Fibroblast of pulmonary artery (primary cell): ENCODE measurements around the gene AP1G1.
"Not testable (repeated sequence)": the region's sequence is repeated elsewhere in the genome, so short reads cannot be mapped to it uniquely, and the experiment has no call there.

Experiments used
- DNase-seq: peaks from one replicate; pipeline ENCODE4 v3.0.0-alpha.2; 2010; ENCODE audit warnings: low read depth
- H3K4me3 ChIP-seq: replicated peaks from 2 replicates; pipeline ENCODE4 v1.5.1; 2011; ENCODE audit warnings: low read depth, mild to moderate bottlenecking, control low read depth, low read length, moderate library complexity
- CTCF ChIP-seq: IDR thresholded peaks from 2 replicates; pipeline ENCODE4 v1.5.1; 2011; ENCODE audit warnings: mild to moderate bottlenecking, control low read depth, low read length, inconsistent platforms; ENCODE audit errors: missing control alignments

AP1G1 gene

GRCh38 chr16:71789136-71789535 is 19.5 kb downstream of the AP1G1 start:
- DNase-seq: no peak
- no peak for TF ChIP-seq CTCF
- H3K4me3 ChIP-seq: no peak overlapping the region

- DNase-seq: no peak
- no peak overlapping the region for H3K4me3 ChIP-seq
- TF ChIP-seq CTCF: no peak
These were observed 20.1 kb downstream of the AP1G1 start for GRCh38 chr16:71788578-71788977.

GRCh38 chr16:71785143-71785542 is 23.5 kb downstream of the AP1G1 start:
- H3K4me3 ChIP-seq, DNase-seq: not testable (repeated sequence)

DNA sequence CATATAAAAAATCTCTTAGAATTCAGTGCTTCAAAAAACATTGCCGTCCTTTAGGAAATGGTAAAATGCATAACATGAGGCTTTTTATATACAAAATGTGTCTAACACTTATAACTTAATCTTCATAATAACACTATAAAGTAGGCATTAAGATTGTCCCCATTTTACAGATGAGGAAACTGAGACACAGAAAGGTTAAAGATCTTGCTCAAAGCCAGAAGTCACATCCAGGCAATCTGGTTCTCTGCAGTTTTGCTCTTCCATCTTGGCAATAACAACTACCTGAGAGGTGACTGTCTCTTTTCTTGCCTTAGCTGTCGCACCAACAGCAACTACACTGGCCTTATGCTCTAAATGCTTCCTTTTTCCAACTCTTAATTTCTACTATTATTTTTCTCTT is 24.5 kb downstream of the AP1G1 start:
- H3K4me3 ChIP-seq: no peak overlapping the region
- TF ChIP-seq CTCF: no peak
- no peak for DNase-seq

DNA sequence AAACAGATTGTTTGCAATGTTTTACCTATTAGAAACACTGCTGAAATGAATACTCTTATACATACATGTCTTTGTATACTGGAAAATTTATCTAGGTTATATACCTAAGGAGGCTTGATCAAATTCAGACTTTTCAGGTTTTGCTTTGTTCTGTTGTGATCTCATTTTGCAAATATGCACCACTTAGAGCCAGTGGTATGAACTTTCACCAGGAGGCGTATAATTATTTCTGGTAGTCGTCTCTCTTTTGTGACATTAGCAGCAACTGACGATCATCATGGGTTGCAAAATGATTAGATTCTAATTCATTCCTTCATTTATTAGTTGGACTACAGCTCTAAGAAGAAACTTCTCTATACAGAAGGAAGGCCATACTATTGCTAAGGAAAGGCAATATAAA is 26.9 kb downstream of the AP1G1 start:
- peak; percentile 18 for DNase-seq
- TF ChIP-seq CTCF: no peak
- no peak overlapping the region for H3K4me3 ChIP-seq

DNA sequence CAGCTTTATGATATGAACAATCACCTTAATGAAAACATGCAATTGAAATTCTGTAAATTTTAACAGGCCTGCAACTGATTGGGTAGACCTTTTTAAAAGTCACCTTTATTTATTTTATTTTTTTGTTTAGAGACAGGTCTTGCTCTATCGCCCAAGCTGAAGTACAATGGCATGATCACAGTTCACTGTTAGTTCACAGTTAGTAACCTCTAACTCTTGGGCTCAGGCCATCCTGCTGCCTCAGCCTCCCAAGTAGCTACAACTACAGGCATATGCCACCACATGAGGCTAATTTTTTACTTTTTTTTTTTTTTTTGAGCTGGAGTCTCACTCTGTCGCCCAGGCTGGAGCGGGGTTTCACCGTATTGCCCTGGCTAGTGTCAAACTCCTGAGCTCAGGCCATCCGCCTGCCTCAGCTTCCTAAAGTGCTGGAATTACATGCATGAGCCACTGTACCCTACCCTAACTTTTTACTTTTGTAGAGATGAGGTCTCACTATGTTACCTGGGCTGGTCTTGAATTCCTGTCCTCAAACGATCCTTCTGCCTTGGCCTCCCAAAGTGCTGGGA is 28.0 kb downstream of the AP1G1 start:
- DNase-seq: no peak
- no peak for TF ChIP-seq CTCF
- H3K4me3 ChIP-seq: no peak overlapping the region

DNA sequence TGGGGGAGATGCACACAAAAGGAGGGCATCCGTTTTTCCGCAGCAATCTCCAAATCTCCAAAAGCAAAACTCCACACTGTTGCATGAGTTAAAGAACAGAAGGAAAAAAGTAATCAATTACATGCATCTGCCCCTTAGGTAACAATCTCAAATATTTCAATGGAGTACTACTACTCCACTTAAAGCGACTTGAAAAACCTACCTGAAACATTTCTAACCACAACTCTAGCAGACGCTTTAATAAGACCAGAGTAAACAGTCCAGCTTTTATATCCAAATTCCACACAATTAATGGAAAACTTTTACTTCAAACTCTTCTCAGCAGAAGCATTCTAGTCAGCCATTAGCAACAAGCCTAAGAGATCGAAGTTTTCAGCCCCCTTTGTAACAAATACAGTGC is 29.9 kb downstream of the AP1G1 start:
- no peak for DNase-seq
- TF ChIP-seq CTCF: no peak
- no peak overlapping the region for H3K4me3 ChIP-seq

GRCh38 chr16:71777329-71777728 is 31.3 kb downstream of the AP1G1 start:
- DNase-seq: no peak
- no peak for TF ChIP-seq CTCF
- H3K4me3 ChIP-seq: no peak overlapping the region
